ENCODE data around the gene SUSD6. TPM values are rescaled to one million over a fixed set of nuclear protein-coding genes. Genes with fewer than 3 reads are reported as not detected.

Gene SUSD6
- total and polyA plus RNA-seq, 2 donors (not counting 1 experiment from before 2014, with no cell fraction given), result 62.3 to 97.8 TPM

GRCh38 chr14:69606258-69607184, 4.9 kb upstream of the SUSD6 start:
- DNase-seq (no peak), ATAC-seq (ENCODE audit: low read depth) (no peak)
- H3K4me1 Mint-ChIP-seq, result peaks cover 17% of the 10 kb centered on the region
- H3K27ac Mint-ChIP-seq, result no peak overlapping the region
- Histone ChIP-seq H3K36me3 (replicated peaks in 1 of 2; ENCODE audit: control extremely low read depth in 1 of 2, control insufficient read depth in 1 of 2, extremely low read depth in 1 of 2, insufficient read depth in 2 of 2, low read length in 1 of 2) (no peaks in the 10 kb centered on the region), H3K4me3 (ENCODE audit: control extremely low read depth in 1 of 5, extremely low read depth in 1 of 5, insufficient read depth in 1 of 5, low read depth in 2 of 5, low read length in 4 of 5) (no peak overlapping the region), H3K79me2 (ENCODE audit: control insufficient read depth, insufficient read depth, low read length) (no peaks in the 10 kb centered on the region), H3K4me1 (ENCODE audit: control insufficient read depth in 2 of 2, insufficient read depth in 2 of 2, low read length in 2 of 2) (peaks cover 13 to 14% of the 10 kb centered on the region in 2 donors), H2AFZ (ENCODE audit: insufficient read depth, low read depth, low read length, poor library complexity, severe bottlenecking) (no peak overlapping the region), H3K9me3 (ENCODE audit: control extremely low read depth in 1 of 3, control insufficient read depth in 2 of 3, insufficient read depth in 1 of 3, low read length in 2 of 3) (no peaks in the 10 kb centered on the region), H3K27me3 (replicated peaks in 1 of 4; ENCODE audit: control extremely low read depth in 1 of 4, control insufficient read depth in 3 of 4, insufficient read depth in 4 of 4, low read length in 3 of 4) (no peaks in the 10 kb centered on the region), H3K9ac (ENCODE audit: low read length) (no peak overlapping the region), H3K4me2 (replicated peaks; ENCODE audit: low read depth, low read length, poor library complexity, severe bottlenecking) (no peak overlapping the region), H3K27ac (ENCODE audit: low read length in 2 of 2) (no peak overlapping the region), H4K20me1 (ENCODE audit: control insufficient read depth, insufficient read depth, low read length, poor library complexity, severe bottlenecking) (no peaks in the 10 kb centered on the region)
- CTCF ChIA-PET, result interaction anchor here (0.7 to 7.8 kb wide), 7 partner anchors 22 to 197 kb away, joined by 3 to 112 read pairs (median 5); no protein-coding TSS in a partner anchor
- WGBS (ENCODE audit: insufficient coverage), result 100% methylated on average over 3 of the region's 5 CpGs
- POLR2A ChIA-PET, result no interaction called here
- intact Hi-C loops (cut with micrococcal nuclease), result no loop called here
- TF ChIP-seq CTCF (IDR thresholded peaks at IDR 0.05) (no peak), EZH2 (IDR thresholded peaks at IDR 0.05; ENCODE audit: borderline replicate concordance, insufficient read depth, low read depth, low read length, poor library complexity, severe bottlenecking) (no peak)
- no peaks in the 10 kb centered on the region for H3K9me3 Mint-ChIP-seq (ENCODE audit: insufficient read depth)
- H3K27me3 Mint-ChIP-seq, result no peaks in the 10 kb centered on the region
- no peak overlapping the region for H3K4me3 Mint-ChIP-seq

All from B cell (primary cell).